HL-60 (cell line): ENCODE data around the gene HHAT.

Source experiments
- DNase-seq, 2 experiments: peaks; one replicate each; pipeline ENCODE4 v3.0.0-alpha.2; 2010 to 2020; ENCODE audit warnings: low read depth in 1 of 2, low spot score in 1 of 2
- H3K27ac ChIP-seq: fragments of 250-450 bp; sonication (Bioruptor Pico); replicated peaks from 2 replicates; pipeline ENCODE4 v1.5.1; 2020; ENCODE audit warnings: mild to moderate bottlenecking, moderate library complexity
- H3K27me3 ChIP-seq: fragments of 250-450 bp; sonication (Bioruptor Pico); 2 replicates; pipeline ENCODE4 v1.5.1; 2021; ENCODE audit warnings: mild to moderate bottlenecking, moderate library complexity; ENCODE audit not compliant: insufficient read depth, poor library complexity, severe bottlenecking
- H3K4me3 ChIP-seq: replicated peaks from 2 replicates; pipeline ENCODE4 v1.5.1; 2011; ENCODE audit warnings: mild to moderate bottlenecking, control low read depth, low read length; ENCODE audit not compliant: insufficient read depth
- CTCF ChIP-seq: IDR thresholded peaks from one replicate; pipeline ENCODE4 v1.5.1; 2011; ENCODE audit warnings: low read length, control low read depth, inconsistent platforms; ENCODE audit not compliant: insufficient read depth
- GABPA ChIP-seq: IDR thresholded peaks from 2 replicates; pipeline ENCODE4 v1.6.1; 2012; ENCODE audit warnings: low read depth
- POLR2AphosphoS5 ChIP-seq: IDR thresholded peaks from 2 replicates; pipeline ENCODE4 v1.6.1; 2012; ENCODE audit warnings: low read depth
- REST ChIP-seq: IDR thresholded peaks from 2 replicates; pipeline ENCODE4 v1.6.1; 2012; ENCODE audit warnings: low read depth; ENCODE audit not compliant: insufficient replicate concordance
- SPI1 ChIP-seq: IDR thresholded peaks from 2 replicates; pipeline ENCODE4 v1.6.1; 2012; ENCODE audit warnings: low read depth, mild to moderate bottlenecking, borderline replicate concordance

The HHAT gene

GRCh38 chr1:210437781-210438180 lies 109.1 kb downstream of the HHAT start:
- H3K27ac ChIP-seq, result no peak overlapping the region
- DNase-seq, result no peak
- TF ChIP-seq REST (no peak), CTCF (no peak), POLR2AphosphoS5 (no peak), GABPA (no peak), SPI1 (no peak)
- H3K27me3 ChIP-seq, result no peaks in the 10 kb centered on the region
- no peak overlapping the region for H3K4me3 ChIP-seq

GRCh38 chr1:210438928-210439841 lies 110.5 kb downstream of the HHAT start:
- Histone ChIP-seq H3K27ac (no peak overlapping the region), H3K4me3 (no peak overlapping the region), H3K27me3 (no peaks in the 10 kb centered on the region)
- TF ChIP-seq CTCF (no peak), GABPA (no peak), POLR2AphosphoS5 (no peak), SPI1 (no peak), REST (no peak)
- no peak for DNase-seq

GRCh38 chr1:210440081-210440480 lies 111.4 kb downstream of the HHAT start:
- Histone ChIP-seq H3K27me3 (peaks cover 2% of the 10 kb centered on the region), H3K4me3 (no peak overlapping the region), H3K27ac (no peak overlapping the region)
- TF ChIP-seq SPI1, result no peak
- no peak for TF ChIP-seq CTCF
- no peak for TF ChIP-seq POLR2AphosphoS5
- TF ChIP-seq REST, result no peak
- TF ChIP-seq GABPA, result no peak
- no peak for DNase-seq
